ENCODE data around the gene CYP2B6. TPM values are rescaled to one million over a fixed set of nuclear protein-coding genes. Genes with fewer than 3 reads are reported as not detected.

Gene CYP2B6
- total and polyA plus RNA-seq, 2 of the 13 experiments (the other 11 are each of a cell fraction or from before 2014, with no cell fraction given), result 0.09 TPM; not detected in 1

DNA sequence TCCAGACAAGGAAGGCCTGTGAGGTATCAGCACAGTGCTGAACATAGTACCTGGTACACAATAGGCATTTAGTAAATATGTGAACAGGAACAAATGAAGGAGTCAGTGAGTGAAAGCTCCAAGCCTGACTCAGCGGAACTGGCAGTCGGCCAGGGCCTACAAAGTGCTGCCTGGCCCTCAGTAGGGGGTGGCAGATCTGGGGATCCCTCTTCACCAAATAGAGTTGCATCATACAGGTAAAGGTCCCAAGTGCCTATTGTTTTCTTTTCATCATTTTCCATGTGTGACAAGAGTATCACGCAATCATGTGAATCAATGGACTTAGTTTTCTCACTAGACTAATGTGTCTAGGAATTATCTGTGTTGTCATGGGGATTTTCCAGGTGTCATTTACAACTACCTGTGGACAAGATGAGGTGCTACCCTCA, 9.2 kb downstream of the CYP2B6 start:
- peak; percentile 55 for DNase-seq (ENCODE audit: low spot score)
- H3K4me3 ChIP-seq (replicated peaks in 1 of 3; ENCODE audit: insufficient read depth in 1 of 3, low read depth in 2 of 3, low read length in 3 of 3), result no peak overlapping the region
- intact Hi-C loops (cut with micrococcal nuclease; ENCODE audit: unreplicated experiment), result no loop called here
- no peaks in the 10 kb centered on the region for H3K79me2 ChIP-seq (ENCODE audit: insufficient read depth, low read length)
- no peaks in the 10 kb centered on the region for H3K9me3 ChIP-seq (ENCODE audit: low read length)
- WGBS (ENCODE audit: low lambda C conversion rate), result 14% methylated on average over 3 of the region's 3 CpGs
- no peaks in the 10 kb centered on the region for H3K36me3 ChIP-seq (replicated peaks in 1 of 2; ENCODE audit: control insufficient read depth in 1 of 2, insufficient read depth in 2 of 2, low read length in 2 of 2)
- ChIA-PET POLR2A (no interaction called here), CTCF (ENCODE audit: low intra/inter-chr PET ratio, low total read pairs) (no interaction called here)
- peaks cover 12% of the 10 kb centered on the region for H3K4me1 ChIP-seq (ENCODE audit: insufficient read depth, low read length)
- no peak overlapping the region for H3K27ac ChIP-seq (ENCODE audit: extremely low read length, insufficient read depth, low read length)
- no peak for FAIRE-seq
- ATAC-seq, result no peak
- H3K27me3 ChIP-seq (ENCODE audit: control insufficient read depth in 1 of 2, insufficient read depth in 2 of 2, low read length in 2 of 2), result peaks cover 0 to under 1% of the 10 kb centered on the region in 2 experiments; a peak in 3 of 5 replicates
- no peaks in the 10 kb centered on the region for H4K20me1 ChIP-seq (ENCODE audit: insufficient read depth, low read length)
- BruUV-seq (replicated peaks), result no TSS peak
- no peak overlapping the region for H2AFZ ChIP-seq (ENCODE audit: low read length)
- no peak overlapping the region for H3K4me2 ChIP-seq (ENCODE audit: low read depth, low read length)
- no peak overlapping the region for H3K9ac ChIP-seq (ENCODE audit: insufficient read depth, low read depth, low read length)
- in situ Hi-C loops (cut with HindIII; ENCODE audit: extremely low pct_ligation_motif_present, low pct_unique_long_range_greater_than_20kb), result no loop called here
- TF ChIP-seq MAF1 (CRISPR knock-in tag; IDR thresholded peaks at IDR 0.05; ENCODE audit: borderline replicate concordance) (no peak), GABPA (IDR thresholded peaks at IDR 0.05; ENCODE audit: low read depth, low read length) (no peak), GABPA (CRISPR knock-in tag; IDR thresholded peaks at IDR 0.05; ENCODE audit: low read depth) (no peak), GATAD2A (CRISPR knock-in tag; IDR thresholded peaks at IDR 0.05) (peak; percentile 44), CEBPB (IDR thresholded peaks at IDR 0.05; ENCODE audit: borderline replicate concordance, low read depth, low read length) (peak; percentile 53; the same call in 1 of the 2 replicates), MAFK (conservative IDR thresholded peaks at IDR 0.05 in 1 of 2, IDR thresholded peaks at IDR 0.05 in 1 of 2; ENCODE audit: low read length in 2 of 2) (0 out of 4 replicates have a peak, but pooled peaks have one; percentile 25 to 40), SP1 (IDR thresholded peaks at IDR 0.05) (no peak), SP1 (CRISPR knock-in tag; IDR thresholded peaks at IDR 0.05) (no peak), HNRNPUL1 (IDR thresholded peaks at IDR 0.05; ENCODE audit: low read depth, low read length) (no peak), ZNF746 (CRISPR knock-in tag; IDR thresholded peaks at IDR 0.05) (no peak), U2AF1 (optimal IDR thresholded peaks at IDR 0.05; ENCODE audit: low read depth, low read length) (no peak), RFXAP (CRISPR knock-in tag; IDR thresholded peaks at IDR 0.05; ENCODE audit: borderline replicate concordance) (no peak), ZNF382 (CRISPR knock-in tag; IDR thresholded peaks at IDR 0.05; ENCODE audit: borderline replicate concordance) (no peak), SKI (IDR thresholded peaks at IDR 0.05; ENCODE audit: partially characterized antibody) (no peak), EED (CRISPR knock-in tag; IDR thresholded peaks at IDR 0.05) (no peak), JUNB (CRISPR knock-in tag; IDR thresholded peaks at IDR 0.05; ENCODE audit: borderline replicate concordance) (no peak), MAFG (CRISPR knock-in tag; IDR thresholded peaks at IDR 0.05) (no peak), ZC3H13 (CRISPR knock-in tag; IDR thresholded peaks at IDR 0.05) (no peak)
- TF ChIP-seq, protein P1, sequence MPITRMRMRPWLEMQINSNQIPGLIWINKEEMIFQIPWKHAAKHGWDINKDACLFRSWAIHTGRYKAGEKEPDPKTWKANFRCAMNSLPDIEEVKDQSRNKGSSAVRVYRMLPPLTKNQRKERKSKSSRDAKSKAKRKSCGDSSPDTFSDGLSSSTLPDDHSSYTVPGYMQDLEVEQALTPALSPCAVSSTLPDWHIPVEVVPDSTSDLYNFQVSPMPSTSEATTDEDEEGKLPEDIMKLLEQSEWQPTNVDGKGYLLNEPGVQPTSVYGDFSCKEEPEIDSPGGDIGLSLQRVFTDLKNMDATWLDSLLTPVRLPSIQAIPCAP (CRISPR knock-in tag; IDR thresholded peaks at IDR 0.05; ENCODE audit: low read depth), result no peak
- TF ChIP-seq, protein P2, sequence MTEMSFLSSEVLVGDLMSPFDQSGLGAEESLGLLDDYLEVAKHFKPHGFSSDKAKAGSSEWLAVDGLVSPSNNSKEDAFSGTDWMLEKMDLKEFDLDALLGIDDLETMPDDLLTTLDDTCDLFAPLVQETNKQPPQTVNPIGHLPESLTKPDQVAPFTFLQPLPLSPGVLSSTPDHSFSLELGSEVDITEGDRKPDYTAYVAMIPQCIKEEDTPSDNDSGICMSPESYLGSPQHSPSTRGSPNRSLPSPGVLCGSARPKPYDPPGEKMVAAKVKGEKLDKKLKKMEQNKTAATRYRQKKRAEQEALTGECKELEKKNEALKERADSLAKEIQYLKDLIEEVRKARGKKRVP (CRISPR knock-in tag; IDR thresholded peaks at IDR 0.05), result peak in 1 of 2 experiments; percentile 91; a peak in 2 of 4 replicates
- TF ChIP-seq, protein P3, sequence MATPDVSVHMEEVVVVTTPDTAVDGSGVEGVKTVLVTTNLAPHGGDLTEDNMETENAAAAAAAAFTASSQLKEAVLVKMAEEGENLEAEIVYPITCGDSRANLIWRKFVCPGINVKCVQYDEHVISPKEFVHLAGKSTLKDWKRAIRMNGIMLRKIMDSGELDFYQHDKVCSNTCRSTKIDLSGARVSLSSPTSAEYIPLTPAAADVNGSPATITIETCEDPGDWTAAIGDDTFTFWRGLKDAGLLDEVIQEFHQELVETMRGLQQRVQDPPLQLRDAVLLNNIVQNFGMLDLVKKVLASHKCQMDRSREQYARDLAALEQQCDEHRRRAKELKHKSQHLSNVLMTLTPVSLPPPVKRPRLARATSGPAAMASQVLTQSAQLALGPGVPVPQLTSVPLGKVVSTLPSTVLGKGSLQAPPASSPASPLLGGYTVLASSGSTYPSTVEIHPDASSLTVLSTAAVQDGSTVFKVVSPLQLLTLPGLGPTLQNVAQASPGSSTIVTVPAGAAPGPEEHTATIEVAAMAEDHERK (CRISPR knock-in tag; IDR thresholded peaks at IDR 0.05; ENCODE audit: low read depth), result no peak
- TF ChIP-seq, protein P4, sequence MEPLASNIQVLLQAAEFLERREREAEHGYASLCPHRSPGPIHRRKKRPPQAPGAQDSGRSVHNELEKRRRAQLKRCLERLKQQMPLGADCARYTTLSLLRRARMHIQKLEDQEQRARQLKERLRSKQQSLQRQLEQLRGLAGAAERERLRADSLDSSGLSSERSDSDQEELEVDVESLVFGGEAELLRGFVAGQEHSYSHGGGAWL (CRISPR knock-in tag; IDR thresholded peaks at IDR 0.05), result no peak
- TF ChIP-seq, protein P5, sequence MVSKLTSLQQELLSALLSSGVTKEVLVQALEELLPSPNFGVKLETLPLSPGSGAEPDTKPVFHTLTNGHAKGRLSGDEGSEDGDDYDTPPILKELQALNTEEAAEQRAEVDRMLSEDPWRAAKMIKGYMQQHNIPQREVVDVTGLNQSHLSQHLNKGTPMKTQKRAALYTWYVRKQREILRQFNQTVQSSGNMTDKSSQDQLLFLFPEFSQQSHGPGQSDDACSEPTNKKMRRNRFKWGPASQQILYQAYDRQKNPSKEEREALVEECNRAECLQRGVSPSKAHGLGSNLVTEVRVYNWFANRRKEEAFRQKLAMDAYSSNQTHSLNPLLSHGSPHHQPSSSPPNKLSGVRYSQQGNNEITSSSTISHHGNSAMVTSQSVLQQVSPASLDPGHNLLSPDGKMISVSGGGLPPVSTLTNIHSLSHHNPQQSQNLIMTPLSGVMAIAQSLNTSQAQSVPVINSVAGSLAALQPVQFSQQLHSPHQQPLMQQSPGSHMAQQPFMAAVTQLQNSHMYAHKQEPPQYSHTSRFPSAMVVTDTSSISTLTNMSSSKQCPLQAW (CRISPR knock-in tag; IDR thresholded peaks at IDR 0.05), result no peak

All from HepG2 (cell line).